Regular cardiac myocyte (primary cell): ENCODE results near the gene FKBP1C. TPM values are rescaled to one million over a fixed set of nuclear protein-coding genes. Genes with fewer than 3 reads are reported as not detected.

ENCODE experiments used
- total RNA-seq: library from RNA; depleted of rRNA; stranded (reverse); fragments of >200 nt; gene quantifications from 2 replicates; pipeline ENCODE4 v1.2.3, GENCODE V29; 2014

Gene FKBP1C
- total RNA-seq, result 0.28 and 0.38 TPM in 2 replicates

GRCh38 chr6:63211343-63211742, at the start of gene FKBP1C:
FKBP1C (plus strand) TSS chr6:63211469.

Other genes with a start within 250 kb of the FKBP1C start
- under 0.01 TPM in 1 of 2 replicates, not detected in the other for gene LGSN, start 108.5 kb downstream of the FKBP1C start, total RNA-seq